ENCODE data around the gene ALX4.

DNA sequence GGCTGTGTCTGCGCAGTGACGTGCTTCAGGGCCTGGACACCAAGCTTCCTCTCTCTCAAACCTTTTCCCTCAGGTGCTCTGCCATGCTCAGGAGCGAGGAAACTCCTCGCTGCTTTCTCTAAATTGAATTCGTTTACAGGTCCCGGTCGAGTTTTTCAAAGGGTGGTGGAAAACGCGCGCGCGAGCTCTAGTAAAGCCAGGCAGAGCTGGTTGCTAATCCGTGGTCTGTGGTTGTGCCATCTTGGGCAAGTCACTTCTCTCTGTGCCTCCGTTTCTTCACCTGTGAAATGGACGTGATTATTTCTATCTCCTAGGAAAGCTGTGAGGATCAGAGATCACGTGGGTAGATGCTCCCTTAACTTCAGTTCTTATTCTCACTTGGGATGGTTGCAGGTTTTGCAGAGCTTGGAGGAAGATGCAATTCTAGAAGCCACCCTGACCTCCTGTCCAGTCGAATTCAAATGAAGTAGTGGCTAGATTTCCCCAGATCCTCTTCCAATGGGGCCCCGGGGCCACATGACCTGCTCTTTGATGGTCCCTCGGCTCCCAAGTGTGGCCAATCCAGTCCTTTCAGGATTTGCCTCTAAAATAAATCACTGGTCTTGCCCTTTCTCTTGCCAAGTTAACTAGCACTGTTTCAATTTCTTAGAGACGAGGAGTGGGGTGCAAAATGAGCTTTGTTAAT lies 10.5 kb upstream of the ALX4 start:
- TF ChIP-seq CTCF (IDR thresholded peaks at IDR 0.05) = no peak
- TF ChIP-seq POLR2A (IDR thresholded peaks at IDR 0.05) = no peak
- no peak for TF ChIP-seq POLR2AphosphoS5 (IDR thresholded peaks at IDR 0.05)

All from gastroesophageal sphincter (tissue), 3 donors.